GM19035 (cell line): Measurements from ENCODE around the gene CUL4B.
A peak's percentile ranks its signal among the peaks of the same experiment; 100 is the strongest.
"Not testable (repeated sequence)": the region's sequence is repeated elsewhere in the genome, so short reads cannot be mapped to it uniquely, and the experiment has no call there.

Experiments
- ATAC-seq: cut with Tn5 transposase; IDR thresholded peaks from one replicate; pipeline ENCODE4 v1.9.1; 2021; ENCODE audit not compliant: unreplicated experiment

CUL4B gene

GRCh38 chrX:120560842-120561633, at the start of gene CUL4B:
CUL4B (minus strand) TSS chrX:120560962; CDS start chrX:120560638, 324 bp downstream.
- ATAC-seq, result peak; percentile 81

GRCh38 chrX:120604361-120604782, 43.6 kb upstream of the CUL4B start:
- ATAC-seq, result peak; percentile 52

GRCh38 chrX:120603707-120604360, 43.1 kb upstream of the CUL4B start, which contains the start of gene MCTS1:
MCTS1 (plus strand) TSS chrX:120604101; CDS start chrX:120604237, 136 bp downstream.
- ATAC-seq, result peak; percentile 83

GRCh38 chrX:120585702-120586101, 24.9 kb upstream of the CUL4B start:
- ATAC-seq, result no peak

GRCh38 chrX:120575379-120576114, 14.8 kb upstream of the CUL4B start:
- ATAC-seq, result no peak

- not testable (repeated sequence) for ATAC-seq
Observed at GRCh38 chrX:120573806-120574205, 13.0 kb upstream of the CUL4B start.

GRCh38 chrX:120570011-120570600, 9.3 kb upstream of the CUL4B start:
- no peak for ATAC-seq

- no peak for ATAC-seq
Observed at GRCh38 chrX:120568609-120569008, 7.8 kb upstream of the CUL4B start.

- no peak for ATAC-seq
Observed at GRCh38 chrX:120568035-120568434, 7.3 kb upstream of the CUL4B start.

- no peak for ATAC-seq
Observed at GRCh38 chrX:120566817-120567216, 6.1 kb upstream of the CUL4B start.

- ATAC-seq, result no peak
Observed at GRCh38 chrX:120564925-120565324, 4.2 kb upstream of the CUL4B start.

GRCh38 chrX:120562569-120562926, 1.8 kb upstream of the CUL4B start:
- ATAC-seq, result no peak

- no peak for ATAC-seq
Observed at GRCh38 chrX:120561634-120562568, 1.1 kb upstream of the CUL4B start.

- ATAC-seq, result peak; percentile 46
Observed at GRCh38 chrX:120560405-120560841, 339 bp downstream of the CUL4B start.

GRCh38 chrX:120559804-120560203, 958 bp downstream of the CUL4B start:
- ATAC-seq, result no peak

- no peak for ATAC-seq
Observed at GRCh38 chrX:120556251-120556650, 4.5 kb downstream of the CUL4B start.

GRCh38 chrX:120549483-120550452, 11.0 kb downstream of the CUL4B start:
- ATAC-seq, result no peak

- no peak for ATAC-seq
Observed at GRCh38 chrX:120536061-120536460, 24.7 kb downstream of the CUL4B start.
